IMR-90 (cell line): Measurements from ENCODE around the gene CFAP58. TPM values are rescaled to one million over a fixed set of nuclear protein-coding genes. Genes with fewer than 3 reads are reported as not detected.
A peak's percentile ranks its signal among the peaks of the same experiment; 100 is the strongest.

Experiments
- ATAC-seq: fragments of 200-7000 bp; cut with Tn5 transposase; 2 replicates; pipeline ENCODE4 v1.9.1; 2020; ENCODE audit warnings: low read depth, mild to moderate bottlenecking, moderate library complexity
- BruUV-seq: library from RNA; stranded (reverse); fragments of 400-500 nt; replicated peaks from 2 replicates; lab custom pipeline; 2021; lab: Mats Ljungman, UMichigan
- CTCF ChIA-PET: fragments of 300-600 bp; formaldehyde crosslinking; extraction: SDS; loops from one replicate; lab custom pipeline; 2021; ENCODE audit warnings: antibody characterized with exemption; lab: Yijun Ruan, JAX
- POLR2A ChIA-PET: fragments of 300-600 bp; sonication (Branson Sonifier 250); formaldehyde crosslinking; loops from one replicate; lab custom pipeline; 2022; ENCODE audit warnings: antibody characterized with exemption; ENCODE audit not compliant: unreplicated experiment; lab: Charles Lee
- DNase-seq: peaks from one replicate; pipeline ENCODE4 v3.0.0; 2013
- H2AFZ ChIP-seq: replicated peaks from 2 replicates; pipeline ENCODE3; 2013; ENCODE audit warnings: low read length, mild to moderate bottlenecking; ENCODE audit not compliant: poor library complexity
- H2AK5ac ChIP-seq: 2 replicates; pipeline ENCODE4 v1.6.1; 2013; ENCODE audit warnings: low read depth, low read length, inconsistent platforms
- H2AK9ac ChIP-seq: replicated peaks from 2 replicates; pipeline ENCODE3; 2013; ENCODE audit warnings: mild to moderate bottlenecking, low read depth, low read length, moderate library complexity; ENCODE audit not compliant: poor library complexity
- H2BK120ac ChIP-seq: 2 replicates; pipeline ENCODE4 v1.6.1; 2013; ENCODE audit warnings: low read depth, low read length, inconsistent platforms
- H2BK15ac ChIP-seq: 3 replicates; pipeline ENCODE4 v1.6.1; 2013; ENCODE audit warnings: low read depth, low read length, inconsistent platforms
- H2BK20ac ChIP-seq: 2 replicates; pipeline ENCODE4 v1.6.1; 2013; ENCODE audit warnings: low read depth, mild to moderate bottlenecking, inconsistent platforms, low read length, moderate library complexity
- H2BK5ac ChIP-seq: 2 replicates; pipeline ENCODE4 v1.6.1; 2013; ENCODE audit warnings: mild to moderate bottlenecking, low read depth, low read length, inconsistent platforms; ENCODE audit not compliant: poor library complexity, severe bottlenecking
- H3K14ac ChIP-seq: replicated peaks from 2 replicates; pipeline ENCODE4 v1.6.1; 2013; ENCODE audit warnings: low read depth, low read length, inconsistent platforms
- H3K18ac ChIP-seq: 2 replicates; pipeline ENCODE4 v1.6.1; 2013; ENCODE audit warnings: low read depth, low read length, control low read depth
- H3K23ac ChIP-seq: 2 replicates; pipeline ENCODE4 v1.6.1; 2013; ENCODE audit warnings: low read depth, low read length, inconsistent platforms
- H3K27ac ChIP-seq: 2 replicates; pipeline ENCODE4 v1.5.1; 2013; ENCODE audit warnings: mild to moderate bottlenecking, control low read depth, low read length; ENCODE audit not compliant: insufficient read depth
- H3K27me3 ChIP-seq: 2 replicates; pipeline ENCODE4 v1.6.1; 2013; ENCODE audit warnings: low read length; ENCODE audit not compliant: control insufficient read depth, insufficient read depth
- H3K36me3 ChIP-seq: 2 replicates; pipeline ENCODE4 v1.6.1; 2013; ENCODE audit warnings: low read length, mixed read lengths; ENCODE audit not compliant: control insufficient read depth, insufficient read depth
- H3K4ac ChIP-seq: 2 replicates; pipeline ENCODE4 v1.6.1; 2013; ENCODE audit warnings: low read depth, low read length, inconsistent platforms
- H3K4me1 ChIP-seq: 2 replicates; pipeline ENCODE4 v1.6.1; 2013; ENCODE audit warnings: low read length, mixed read lengths; ENCODE audit not compliant: control insufficient read depth, insufficient read depth
- H3K4me2 ChIP-seq: 2 replicates; pipeline ENCODE4 v1.6.1; 2013; ENCODE audit warnings: low read depth, mild to moderate bottlenecking, control low read depth, low read length, moderate library complexity
- H3K4me3 ChIP-seq: 2 replicates; pipeline ENCODE4 v1.5.1; 2013; ENCODE audit warnings: low read depth, mild to moderate bottlenecking, control low read depth, low read length, moderate library complexity; ENCODE audit not compliant: insufficient read depth
- H3K56ac ChIP-seq: 2 replicates; pipeline ENCODE4 v1.6.1; 2013; ENCODE audit warnings: low read length, inconsistent platforms; ENCODE audit not compliant: insufficient read depth; ENCODE audit errors: extremely low read depth
- H3K79me1 ChIP-seq, 2 experiments: 2 replicates each; pipeline ENCODE4 v1.6.1; 2013; ENCODE audit warnings: low read length in 2 of 2, inconsistent platforms in 1 of 2, low read depth in 1 of 2
- H3K9ac ChIP-seq: 2 replicates; pipeline ENCODE4 v1.6.1; 2013; ENCODE audit warnings: low read depth, low read length, control low read depth
- H3K9me1 ChIP-seq: 2 replicates; pipeline ENCODE4 v1.6.1; 2013; ENCODE audit warnings: low read length, inconsistent platforms; ENCODE audit not compliant: insufficient read depth
- H3K9me3 ChIP-seq: 2 replicates; pipeline ENCODE4 v1.6.1; 2013; ENCODE audit warnings: low read length; ENCODE audit not compliant: control insufficient read depth, insufficient read depth
- H4K20me1 ChIP-seq: 2 replicates; pipeline ENCODE4 v1.6.1; 2013; ENCODE audit warnings: low read length, inconsistent platforms; ENCODE audit not compliant: insufficient read depth
- H4K5ac ChIP-seq: 2 replicates; pipeline ENCODE4 v1.6.1; 2013; ENCODE audit warnings: mild to moderate bottlenecking, low read depth, low read length, control low read depth
- H4K8ac ChIP-seq, 2 experiments: 2 replicates each; pipeline ENCODE4 v1.6.1; 2013; ENCODE audit warnings: low read depth in 2 of 2, low read length in 2 of 2, control low read depth in 1 of 2, inconsistent platforms in 1 of 2
- H4K91ac ChIP-seq: 2 replicates; pipeline ENCODE4 v1.6.1; 2013; ENCODE audit warnings: low read depth, low read length, inconsistent platforms; ENCODE audit not compliant: insufficient read depth
- BHLHE40 ChIP-seq: fragments of 150-350 bp; IDR thresholded peaks from 2 replicates; pipeline ENCODE4 v1.6.1; 2016; ENCODE audit warnings: mild to moderate bottlenecking, low read depth, low read length
- CEBPB ChIP-seq: IDR thresholded peaks from 2 replicates; pipeline ENCODE4 v1.6.1; 2012; ENCODE audit warnings: low read depth, low read length, improper control_type of control experiment
- CHD1 ChIP-seq: IDR thresholded peaks from 2 replicates; pipeline ENCODE4 v1.6.1; 2012; ENCODE audit warnings: low read depth, low read length, improper control_type of control experiment
- ELK1 ChIP-seq: fragments of 150-350 bp; IDR thresholded peaks from 2 replicates; pipeline ENCODE4 v1.6.1; 2016; ENCODE audit warnings: low read depth, mild to moderate bottlenecking, low read length, moderate library complexity, borderline replicate concordance
- MAZ ChIP-seq: IDR thresholded peaks from 2 replicates; pipeline ENCODE4 v1.6.1; 2012; ENCODE audit warnings: low read depth, mild to moderate bottlenecking, low read length, improper control_type of control experiment, moderate library complexity, borderline replicate concordance
- RCOR1 ChIP-seq: IDR thresholded peaks from 2 replicates; pipeline ENCODE4 v1.6.1; 2012; ENCODE audit warnings: mild to moderate bottlenecking, low read length, improper control_type of control experiment; ENCODE audit not compliant: insufficient replicate concordance
- RFX5 ChIP-seq: IDR thresholded peaks from 2 replicates; pipeline ENCODE4 v1.8.0; 2012; ENCODE audit warnings: low read depth, mild to moderate bottlenecking, low read length, moderate library complexity
- SMC3 ChIP-seq: fragments of 150-350 bp; IDR thresholded peaks from 2 replicates; pipeline ENCODE4 v1.6.1; 2016; ENCODE audit warnings: low read depth, mild to moderate bottlenecking, antibody characterized with exemption, low read length, moderate library complexity
- WGBS, 2 experiments: methylation state at CpG; one replicate each; pipeline versions ENCODE4 v1.1.5 to v1.1.7; 2013; ENCODE audit warnings: missing lambda C conversion rate in 2 of 2; ENCODE audit not compliant: insufficient read length in 1 of 2; ENCODE audit errors: extremely low coverage in 2 of 2; 5-methylcytosine and 5-hydroxymethylcytosine counted together
- dilution Hi-C: fragments of 300-500 bp; cut with HindIII; formaldehyde crosslinking; loops from one replicate; pipeline ENCODE4 v1.14.3; 2018; ENCODE audit warnings: low sequenced_read_pairs; ENCODE audit not compliant: unreplicated experiment
- in situ Hi-C: fragments of 300-500 bp; cut with MboI; formaldehyde crosslinking; loops from 3 replicates; pipeline ENCODE4 v1.14.3; 2019; ENCODE audit warnings: low sequenced_read_pairs, inconsistent platforms, mixed read lengths
- intact Hi-C: fragments of 100-400 bp; cut with micrococcal nuclease; formaldehyde crosslinking; loops from 2 replicates; pipeline ENCODE4 v1.10.0; 2022
- polyA plus RNA-seq, 3 experiments: library from polyadenylated mRNA; depleted of rRNA; stranded (reverse); fragments of >200 nt; gene quantifications; 2 replicates each; pipeline ENCODE4 v1.2.3, GENCODE V29; 2012; ENCODE audit warnings: low replicate concordance in 1 of 3
- total RNA-seq: library from RNA; depleted of rRNA; stranded (reverse); fragments of >200 nt; gene quantifications from 2 replicates; pipeline ENCODE4 v1.2.3, GENCODE V29; 2012

Gene CFAP58
- total and polyA plus RNA-seq, 2 of the 4 experiments (the other 2 are of a cell fraction): 0.36 to 0.72 TPM

DNA sequence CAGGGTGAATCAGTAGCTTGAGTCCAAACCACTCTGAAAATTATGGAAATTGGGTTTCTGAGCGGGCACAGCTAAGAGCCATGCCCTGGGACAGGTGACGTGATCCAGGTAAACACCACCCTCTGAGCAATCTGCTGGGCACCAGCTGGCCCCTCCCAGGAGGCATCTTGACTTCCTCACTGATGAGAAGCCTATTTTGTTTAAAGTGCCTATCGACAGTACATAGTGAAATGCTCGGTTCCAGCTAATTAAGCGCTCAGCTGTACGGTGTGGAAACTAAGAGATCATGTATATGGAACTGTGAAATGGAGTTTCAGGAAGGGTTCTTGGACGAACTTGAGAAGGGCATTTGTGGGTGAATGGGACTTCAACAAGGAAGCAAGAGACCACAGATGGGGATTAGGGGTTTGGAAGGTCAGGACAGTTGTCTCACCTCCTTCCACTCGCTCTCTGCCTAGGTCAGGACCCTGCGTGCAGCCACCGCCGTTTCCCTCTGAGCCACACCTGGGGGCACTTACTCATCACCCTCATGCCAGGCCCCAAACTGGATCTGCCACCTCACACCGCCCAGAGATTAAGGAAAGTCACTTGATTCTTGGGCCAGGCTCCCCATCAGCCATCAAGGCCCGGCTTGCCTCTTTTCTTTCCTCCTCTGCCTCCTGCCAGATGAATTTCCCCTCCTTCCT lies 18.5 kb upstream of the CFAP58 start:
- dilution Hi-C loops: no loop called here
- no peak overlapping the region for H3K4me3 ChIP-seq

More for the DNA sequence above, 18.5 kb upstream of the CFAP58 start:
- Histone ChIP-seq H3K18ac (no peak overlapping the region), H2AFZ (no peak overlapping the region), H3K36me3 (peaks cover 3% of the 10 kb centered on the region; the same call in 1 of the 2 replicates), H2BK120ac (no peak overlapping the region), H4K91ac (no peak overlapping the region), H3K9me1 (peaks cover 46% of the 10 kb centered on the region), H3K4me1 (peaks cover 51% of the 10 kb centered on the region), H2AK9ac (no peak overlapping the region), H2AK5ac (peak overlapping the region; percentile 25), H3K4me2 (0 out of 2 replicates have a peak overlapping the region, but pooled peaks have one; percentile 76), H2BK15ac (no peak overlapping the region), H4K20me1 (peaks cover 68% of the 10 kb centered on the region), H3K23ac (0 out of 2 replicates have a peak overlapping the region, but pooled peaks have one; percentile 52), H4K5ac (no peak overlapping the region), H3K79me1 (peaks cover 3 to 68% of the 10 kb centered on the region in 2 experiments; a peak in 3 of 4 replicates), H4K8ac (peak overlapping the region in 1 of 2 experiments; percentile 4; a peak in 2 of 4 replicates), H3K56ac (no peak overlapping the region), H2BK5ac (no peak overlapping the region), H3K27me3 (no peaks in the 10 kb centered on the region), H2BK20ac (no peak overlapping the region), H3K14ac (0 out of 2 replicates have a peak overlapping the region, but pooled peaks have one; percentile 26), H3K27ac (peak overlapping the region; percentile 5; the same call in 1 of the 2 replicates), H3K9ac (no peak overlapping the region), H3K4ac (peak overlapping the region; percentile 24), H3K9me3 (no peaks in the 10 kb centered on the region)
- intact Hi-C loops: loop anchor here (5.0 kb wide), 1 partner anchor 448 kb away; no protein-coding TSS in a partner anchor
- WGBS, 2 experiments: 93% methylated on average over 6 of the region's 13 CpGs; no CpG with 5 or more reads in 1 of the 2 experiments
- ATAC-seq (no peak), DNase-seq (no peak)
- BruUV-seq: no TSS peak
- ChIA-PET POLR2A (no interaction called here), CTCF (no interaction called here)
- in situ Hi-C loops: no loop called here
- TF ChIP-seq RCOR1: no peak
- TF ChIP-seq BHLHE40: no peak
- no peak for TF ChIP-seq ELK1
- no peak for TF ChIP-seq MAZ
- no peak for TF ChIP-seq CEBPB
- no peak for TF ChIP-seq SMC3
- TF ChIP-seq RFX5: no peak
- TF ChIP-seq CHD1: no peak
